ENCODE results near the gene DIS3.
"Not testable (repeated sequence)": the region's sequence is repeated elsewhere in the genome, so short reads cannot be mapped to it uniquely, and the experiment has no call there.

The DIS3 gene

GRCh38 chr13:72781451-72782439, at the start of gene DIS3, which contains the start of gene PIBF1:
TSS of gene DIS3 (minus strand) at chr13:72781900. CDS start at chr13:72781832, 68 bp downstream.
TSS of gene PIBF1 (plus strand) at chr13:72782133. CDS start at chr13:72783470, 1,337 bp downstream.
- DNase-seq = peak; percentile 99

- DNase-seq = no peak
Observed at GRCh38 chr13:72823724-72824123, 42.0 kb upstream of the DIS3 start.

GRCh38 chr13:72823081-72823480, 41.4 kb upstream of the DIS3 start:
- no peak for DNase-seq

GRCh38 chr13:72820898-72821279, 39.2 kb upstream of the DIS3 start:
- no peak for DNase-seq

- no peak for DNase-seq
Observed at GRCh38 chr13:72820156-72820897, 38.6 kb upstream of the DIS3 start.

- DNase-seq = peak; percentile 23
Observed at GRCh38 chr13:72808917-72809500, 27.3 kb upstream of the DIS3 start.

- DNase-seq = not testable (repeated sequence)
Observed at GRCh38 chr13:72806514-72806913, 24.8 kb upstream of the DIS3 start.

GRCh38 chr13:72805676-72806346, 24.1 kb upstream of the DIS3 start:
- peak; percentile 77 for DNase-seq

GRCh38 chr13:72804301-72804700, 22.6 kb upstream of the DIS3 start:
- no peak for DNase-seq

- no peak for DNase-seq
Observed at GRCh38 chr13:72798817-72799216, 17.1 kb upstream of the DIS3 start.

GRCh38 chr13:72792640-72793039, 10.9 kb upstream of the DIS3 start:
- DNase-seq = no peak

- DNase-seq = no peak
Observed at GRCh38 chr13:72788831-72789230, 7.1 kb upstream of the DIS3 start.

GRCh38 chr13:72784679-72785078, 3.0 kb upstream of the DIS3 start:
- DNase-seq = not testable (repeated sequence)

GRCh38 chr13:72782717-72783116, 1.0 kb upstream of the DIS3 start:
- no peak for DNase-seq

GRCh38 chr13:72774019-72774418, 7.7 kb downstream of the DIS3 start:
- DNase-seq = no peak

GRCh38 chr13:72763411-72763810, 18.3 kb downstream of the DIS3 start:
- DNase-seq = no peak

GRCh38 chr13:72760189-72760588, 21.5 kb downstream of the DIS3 start:
- DNase-seq = no peak

- no peak for DNase-seq
Observed at GRCh38 chr13:72757792-72758535, 23.7 kb downstream of the DIS3 start.

- no peak for DNase-seq
Observed at GRCh38 chr13:72754111-72754510, 27.6 kb downstream of the DIS3 start.

GRCh38 chr13:72751220-72751619, 30.5 kb downstream of the DIS3 start:
- DNase-seq = no peak

GRCh38 chr13:72745260-72745659, 36.4 kb downstream of the DIS3 start:
- no peak for DNase-seq

- no peak for DNase-seq
Observed at GRCh38 chr13:72740015-72740414, 41.7 kb downstream of the DIS3 start.
